ENCODE measurements around the gene CCDC107.

CCDC107 gene

GRCh38 chr9:35617548-35617947, 40.5 kb upstream of the CCDC107 start:
- peak overlapping the region in 3 of 5 donors; percentile 59 to 73 (median 70) for H3K9ac ChIP-seq (ENCODE audit: low read length in 5 of 5)
- H3K27me3 ChIP-seq (ENCODE audit: control insufficient read depth in 5 of 5, insufficient read depth in 4 of 5, low read length in 5 of 5): peaks cover 0 to 2% (median 0%) of the 10 kb centered on the region in 5 donors
- H3K36me3 ChIP-seq (ENCODE audit: control insufficient read depth in 5 of 5, insufficient read depth in 5 of 5, low read length in 5 of 5): no peaks in the 10 kb centered on the region
- H3K27ac ChIP-seq (ENCODE audit: low read depth, low read length): no peak overlapping the region
- peak overlapping the region; percentile 62 to 72 (median 65) for H3K4me3 ChIP-seq (ENCODE audit: low read depth in 1 of 5, low read length in 5 of 5)
- H3K9me3 ChIP-seq (ENCODE audit: control insufficient read depth in 5 of 5, low read length in 5 of 5): no peaks in the 10 kb centered on the region
- peaks cover 0 to 32% (median 18%) of the 10 kb centered on the region in 5 donors for H3K4me1 ChIP-seq (ENCODE audit: control insufficient read depth in 5 of 5, insufficient read depth in 5 of 5, low read length in 5 of 5)

- no peak within 1 kb of the TSS for H3K27ac ChIP-seq (ENCODE audit: low read depth, low read length)
- peak within 1 kb of the TSS; percentile 62 to 72 (median 65) for H3K4me3 ChIP-seq (ENCODE audit: low read depth in 1 of 5, low read length in 5 of 5)
- peaks cover 0 to 32% (median 18%) of the 10 kb centered on the region in 5 donors for H3K4me1 ChIP-seq (ENCODE audit: control insufficient read depth in 5 of 5, insufficient read depth in 5 of 5, low read length in 5 of 5)
- H3K9me3 ChIP-seq (ENCODE audit: control insufficient read depth in 5 of 5, low read length in 5 of 5): no peaks in the 10 kb centered on the region
- peak within 1 kb of the TSS in 4 of 5 donors; percentile 40 to 73 (median 64) for H3K9ac ChIP-seq (ENCODE audit: low read length in 5 of 5)
- peaks cover 0 to 2% (median 0%) of the 10 kb centered on the region in 5 donors for H3K27me3 ChIP-seq (ENCODE audit: control insufficient read depth in 5 of 5, insufficient read depth in 4 of 5, low read length in 5 of 5)
- no peaks in the 10 kb centered on the region for H3K36me3 ChIP-seq (ENCODE audit: control insufficient read depth in 5 of 5, insufficient read depth in 5 of 5, low read length in 5 of 5)
Measured at GRCh38 chr9:35618325-35618727, 39.8 kb upstream of the CCDC107 start, which contains the start of gene CD72. Gene CD72, minus strand, starts transcription at chr9:35618413. Its CDS starts 110 bp downstream, at chr9:35618303.

- Histone ChIP-seq H3K36me3 (ENCODE audit: control insufficient read depth in 5 of 5, insufficient read depth in 5 of 5, low read length in 5 of 5) (no peaks in the 10 kb centered on the region), H3K4me3 (ENCODE audit: low read depth in 1 of 5, low read length in 5 of 5) (no peak overlapping the region), H3K27ac (ENCODE audit: low read depth, low read length) (no peak overlapping the region), H3K9ac (ENCODE audit: low read length in 5 of 5) (no peak overlapping the region), H3K9me3 (ENCODE audit: control insufficient read depth in 5 of 5, low read length in 5 of 5) (no peaks in the 10 kb centered on the region), H3K4me1 (ENCODE audit: control insufficient read depth in 5 of 5, insufficient read depth in 5 of 5, low read length in 5 of 5) (peaks cover 0 to 32% (median 18%) of the 10 kb centered on the region in 5 donors), H3K27me3 (ENCODE audit: control insufficient read depth in 5 of 5, insufficient read depth in 4 of 5, low read length in 5 of 5) (peaks cover 0 to 2% (median 0%) of the 10 kb centered on the region in 5 donors)
Measured at GRCh38 chr9:35618854-35619799, 39.0 kb upstream of the CCDC107 start.

- no peak overlapping the region for H3K27ac ChIP-seq (ENCODE audit: low read depth, low read length)
- no peak overlapping the region for H3K9ac ChIP-seq (ENCODE audit: low read length in 5 of 5)
Measured at GRCh38 chr9:35619800-35620158, 38.3 kb upstream of the CCDC107 start.

GRCh38 chr9:35627575-35627974, 30.5 kb upstream of the CCDC107 start:
- H3K9me3 ChIP-seq (ENCODE audit: control insufficient read depth in 5 of 5, low read length in 5 of 5): no peaks in the 10 kb centered on the region
- no peaks in the 10 kb centered on the region for H3K27me3 ChIP-seq (ENCODE audit: control insufficient read depth in 5 of 5, insufficient read depth in 4 of 5, low read length in 5 of 5)
- H3K4me1 ChIP-seq (ENCODE audit: control insufficient read depth in 5 of 5, insufficient read depth in 5 of 5, low read length in 5 of 5): no peaks in the 10 kb centered on the region
- H3K36me3 ChIP-seq (ENCODE audit: control insufficient read depth in 5 of 5, insufficient read depth in 5 of 5, low read length in 5 of 5): no peaks in the 10 kb centered on the region
- H3K4me3 ChIP-seq (ENCODE audit: low read depth in 1 of 5, low read length in 5 of 5): no peak overlapping the region
- H3K9ac ChIP-seq (ENCODE audit: low read length in 5 of 5): no peak overlapping the region
- no peak overlapping the region for H3K27ac ChIP-seq (ENCODE audit: low read depth, low read length)

More at GRCh38 chr9:35619800-35620158, 38.3 kb upstream of the CCDC107 start:
- peaks cover 0 to 2% (median 0%) of the 10 kb centered on the region in 5 donors for H3K27me3 ChIP-seq (ENCODE audit: control insufficient read depth in 5 of 5, insufficient read depth in 4 of 5, low read length in 5 of 5)
- H3K4me1 ChIP-seq (ENCODE audit: control insufficient read depth in 5 of 5, insufficient read depth in 5 of 5, low read length in 5 of 5): peaks cover 0 to 32% (median 18%) of the 10 kb centered on the region in 5 donors
- H3K9me3 ChIP-seq (ENCODE audit: control insufficient read depth in 5 of 5, low read length in 5 of 5): no peaks in the 10 kb centered on the region
- H3K36me3 ChIP-seq (ENCODE audit: control insufficient read depth in 5 of 5, insufficient read depth in 5 of 5, low read length in 5 of 5): no peaks in the 10 kb centered on the region
- no peak overlapping the region for H3K4me3 ChIP-seq (ENCODE audit: low read depth in 1 of 5, low read length in 5 of 5)

GRCh38 chr9:35628389-35628991, 29.6 kb upstream of the CCDC107 start:
- H3K27ac ChIP-seq (ENCODE audit: low read depth, low read length): no peak overlapping the region
- H3K36me3 ChIP-seq (ENCODE audit: control insufficient read depth in 5 of 5, insufficient read depth in 5 of 5, low read length in 5 of 5): no peaks in the 10 kb centered on the region
- no peak overlapping the region for H3K4me3 ChIP-seq (ENCODE audit: low read depth in 1 of 5, low read length in 5 of 5)
- H3K4me1 ChIP-seq (ENCODE audit: control insufficient read depth in 5 of 5, insufficient read depth in 5 of 5, low read length in 5 of 5): no peaks in the 10 kb centered on the region
- peak overlapping the region in 1 of 5 donors; percentile 3 for H3K9ac ChIP-seq (ENCODE audit: low read length in 5 of 5)
- no peaks in the 10 kb centered on the region for H3K9me3 ChIP-seq (ENCODE audit: control insufficient read depth in 5 of 5, low read length in 5 of 5)
- no peaks in the 10 kb centered on the region for H3K27me3 ChIP-seq (ENCODE audit: control insufficient read depth in 5 of 5, insufficient read depth in 4 of 5, low read length in 5 of 5)

- Histone ChIP-seq H3K9me3 (ENCODE audit: control insufficient read depth in 5 of 5, low read length in 5 of 5) (no peaks in the 10 kb centered on the region), H3K36me3 (ENCODE audit: control insufficient read depth in 5 of 5, insufficient read depth in 5 of 5, low read length in 5 of 5) (no peaks in the 10 kb centered on the region), H3K27me3 (ENCODE audit: control insufficient read depth in 5 of 5, insufficient read depth in 4 of 5, low read length in 5 of 5) (no peaks in the 10 kb centered on the region), H3K27ac (ENCODE audit: low read depth, low read length) (no peak overlapping the region), H3K9ac (ENCODE audit: low read length in 5 of 5) (no peak overlapping the region), H3K4me1 (ENCODE audit: control insufficient read depth in 5 of 5, insufficient read depth in 5 of 5, low read length in 5 of 5) (no peaks in the 10 kb centered on the region), H3K4me3 (ENCODE audit: low read depth in 1 of 5, low read length in 5 of 5) (no peak overlapping the region)
Measured at GRCh38 chr9:35629597-35629996, 28.5 kb upstream of the CCDC107 start.

GRCh38 chr9:35635730-35636129, 22.4 kb upstream of the CCDC107 start:
- no peaks in the 10 kb centered on the region for H3K27me3 ChIP-seq (ENCODE audit: control insufficient read depth in 5 of 5, insufficient read depth in 4 of 5, low read length in 5 of 5)
- no peaks in the 10 kb centered on the region for H3K9me3 ChIP-seq (ENCODE audit: control insufficient read depth in 5 of 5, low read length in 5 of 5)
- peak overlapping the region; percentile 54 for H3K27ac ChIP-seq (ENCODE audit: low read depth, low read length)
- peaks cover 2 to 26% (median 19%) of the 10 kb centered on the region in 5 donors for H3K4me1 ChIP-seq (ENCODE audit: control insufficient read depth in 5 of 5, insufficient read depth in 5 of 5, low read length in 5 of 5)
- H3K4me3 ChIP-seq (ENCODE audit: low read depth in 1 of 5, low read length in 5 of 5): no peak overlapping the region
- H3K9ac ChIP-seq (ENCODE audit: low read length in 5 of 5): peak overlapping the region in 2 of 5 donors; percentile 51 to 59
- H3K36me3 ChIP-seq (ENCODE audit: control insufficient read depth in 5 of 5, insufficient read depth in 5 of 5, low read length in 5 of 5): no peaks in the 10 kb centered on the region

GRCh38 chr9:35636135-35636876, 21.8 kb upstream of the CCDC107 start:
- Histone ChIP-seq H3K27ac (ENCODE audit: low read depth, low read length) (peak overlapping the region; percentile 54), H3K36me3 (ENCODE audit: control insufficient read depth in 5 of 5, insufficient read depth in 5 of 5, low read length in 5 of 5) (no peaks in the 10 kb centered on the region), H3K9me3 (ENCODE audit: control insufficient read depth in 5 of 5, low read length in 5 of 5) (no peaks in the 10 kb centered on the region), H3K4me3 (ENCODE audit: low read depth in 1 of 5, low read length in 5 of 5) (no peak overlapping the region), H3K27me3 (ENCODE audit: control insufficient read depth in 5 of 5, insufficient read depth in 4 of 5, low read length in 5 of 5) (no peaks in the 10 kb centered on the region), H3K9ac (ENCODE audit: low read length in 5 of 5) (no peak overlapping the region), H3K4me1 (ENCODE audit: control insufficient read depth in 5 of 5, insufficient read depth in 5 of 5, low read length in 5 of 5) (peaks cover 2 to 26% (median 19%) of the 10 kb centered on the region in 5 donors)
